HEK293 (cell line): Measurements from ENCODE around the gene SMAD4.

Experiments used
- ZNF211 ChIP-seq: fragments of 450-650 bp; formaldehyde crosslinking; IDR thresholded peaks from 2 replicates; pipeline ENCODE4 v1.5.1; 2016; ENCODE audit warnings: low read depth, missing biosample characterization, missing genetic modification characterization
- ZNF24 ChIP-seq: fragments of 450-650 bp; formaldehyde crosslinking; IDR thresholded peaks from 2 replicates; pipeline ENCODE4 v1.5.1; 2016; ENCODE audit warnings: missing biosample characterization, missing genetic modification characterization
- ZNF501 ChIP-seq: fragments of 450-650 bp; formaldehyde crosslinking; IDR thresholded peaks from 2 replicates; pipeline ENCODE4 v1.5.1; 2016; ENCODE audit warnings: missing biosample characterization, missing genetic modification characterization
- ZSCAN16 ChIP-seq: fragments of 450-650 bp; formaldehyde crosslinking; IDR thresholded peaks from 2 replicates; pipeline ENCODE4 v1.5.1; 2016; ENCODE audit warnings: missing biosample characterization, missing genetic modification characterization
- TF ChIP-seq, protein P1 (sequence below): fragments of 450-650 bp; formaldehyde crosslinking; IDR thresholded peaks from 2 replicates; pipeline ENCODE4 v1.5.1; 2016; ENCODE audit warnings: missing biosample characterization, missing genetic modification characterization
- TF ChIP-seq, protein P2 (sequence below): sonication (generic); formaldehyde crosslinking; IDR thresholded peaks from 2 replicates; pipeline ENCODE4 v1.8.1; 2022; ENCODE audit warnings: mild to moderate bottlenecking, moderate library complexity, missing genetic modification reagents

DNA sequence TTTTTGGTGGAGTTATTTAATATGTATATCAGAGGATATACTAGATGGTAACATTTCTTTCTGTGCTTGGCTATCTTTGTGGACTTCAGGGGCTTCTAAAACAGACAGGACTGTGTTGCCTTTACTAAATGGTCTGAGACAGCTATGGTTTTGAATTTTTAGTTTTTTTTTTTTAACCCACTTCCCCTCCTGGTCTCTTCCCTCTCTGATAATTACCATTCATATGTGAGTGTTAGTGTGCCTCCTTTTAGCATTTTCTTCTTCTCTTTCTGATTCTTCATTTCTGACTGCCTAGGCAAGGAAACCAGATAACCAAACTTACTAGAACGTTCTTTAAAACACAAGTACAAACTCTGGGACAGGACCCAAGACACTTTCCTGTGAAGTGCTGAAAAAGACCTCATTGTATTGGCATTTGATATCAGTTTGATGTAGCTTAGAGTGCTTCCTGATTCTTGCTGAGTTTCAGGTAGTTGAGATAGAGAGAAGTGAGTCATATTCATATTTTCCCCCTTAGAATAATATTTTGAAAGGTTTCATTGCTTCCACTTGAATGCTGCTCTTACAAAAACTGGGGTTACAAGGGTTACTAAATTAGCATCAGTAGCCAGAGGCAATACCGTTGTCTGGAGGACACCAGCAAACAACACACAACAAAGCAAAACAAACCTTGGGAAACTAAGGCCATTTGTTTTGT is 52.7 kb downstream of the SMAD4 start:
- TF ChIP-seq ZNF211 (tag by site-specific recombination) (no peak), ZNF501 (no peak), ZNF24 (no peak), ZSCAN16 (tag by site-specific recombination) (no peak)
- TF ChIP-seq, protein P1, sequence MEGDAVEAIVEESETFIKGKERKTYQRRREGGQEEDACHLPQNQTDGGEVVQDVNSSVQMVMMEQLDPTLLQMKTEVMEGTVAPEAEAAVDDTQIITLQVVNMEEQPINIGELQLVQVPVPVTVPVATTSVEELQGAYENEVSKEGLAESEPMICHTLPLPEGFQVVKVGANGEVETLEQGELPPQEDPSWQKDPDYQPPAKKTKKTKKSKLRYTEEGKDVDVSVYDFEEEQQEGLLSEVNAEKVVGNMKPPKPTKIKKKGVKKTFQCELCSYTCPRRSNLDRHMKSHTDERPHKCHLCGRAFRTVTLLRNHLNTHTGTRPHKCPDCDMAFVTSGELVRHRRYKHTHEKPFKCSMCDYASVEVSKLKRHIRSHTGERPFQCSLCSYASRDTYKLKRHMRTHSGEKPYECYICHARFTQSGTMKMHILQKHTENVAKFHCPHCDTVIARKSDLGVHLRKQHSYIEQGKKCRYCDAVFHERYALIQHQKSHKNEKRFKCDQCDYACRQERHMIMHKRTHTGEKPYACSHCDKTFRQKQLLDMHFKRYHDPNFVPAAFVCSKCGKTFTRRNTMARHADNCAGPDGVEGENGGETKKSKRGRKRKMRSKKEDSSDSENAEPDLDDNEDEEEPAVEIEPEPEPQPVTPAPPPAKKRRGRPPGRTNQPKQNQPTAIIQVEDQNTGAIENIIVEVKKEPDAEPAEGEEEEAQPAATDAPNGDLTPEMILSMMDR (tag by site-specific recombination) = no peak
- TF ChIP-seq, protein P2, sequence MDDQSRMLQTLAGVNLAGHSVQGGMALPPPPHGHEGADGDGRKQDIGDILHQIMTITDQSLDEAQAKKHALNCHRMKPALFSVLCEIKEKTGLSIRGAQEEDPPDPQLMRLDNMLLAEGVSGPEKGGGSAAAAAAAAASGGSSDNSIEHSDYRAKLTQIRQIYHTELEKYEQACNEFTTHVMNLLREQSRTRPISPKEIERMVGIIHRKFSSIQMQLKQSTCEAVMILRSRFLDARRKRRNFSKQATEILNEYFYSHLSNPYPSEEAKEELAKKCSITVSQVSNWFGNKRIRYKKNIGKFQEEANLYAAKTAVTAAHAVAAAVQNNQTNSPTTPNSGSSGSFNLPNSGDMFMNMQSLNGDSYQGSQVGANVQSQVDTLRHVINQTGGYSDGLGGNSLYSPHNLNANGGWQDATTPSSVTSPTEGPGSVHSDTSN (CRISPR knock-in tag) = no peak
